GM04504 (cell line): Measurements from ENCODE around the gene LSAMP.

Experiments used
- DNase-seq: peaks from one replicate; pipeline ENCODE4 v3.0.0-alpha.2; 2012; ENCODE audit warnings: low read depth

The LSAMP gene

GRCh38 chr3:116445311-116445841, at the start of gene LSAMP:
Gene LSAMP, minus strand, starts transcription at chr3:116445487.
- no peak for DNase-seq

- DNase-seq: no peak
Observed at GRCh38 chr3:116492379-116492778, 47.1 kb upstream of the LSAMP start.

- no peak for DNase-seq
Observed at GRCh38 chr3:116483135-116483534, 37.8 kb upstream of the LSAMP start.

- DNase-seq: no peak
Observed at GRCh38 chr3:116476691-116477090, 31.4 kb upstream of the LSAMP start.

GRCh38 chr3:116474801-116475200, 29.5 kb upstream of the LSAMP start:
- no peak for DNase-seq

GRCh38 chr3:116474032-116474780, 28.9 kb upstream of the LSAMP start:
- no peak for DNase-seq

GRCh38 chr3:116473602-116474001, 28.3 kb upstream of the LSAMP start:
- no peak for DNase-seq

GRCh38 chr3:116470605-116471197, 25.4 kb upstream of the LSAMP start:
- no peak for DNase-seq

GRCh38 chr3:116469546-116469945, 24.3 kb upstream of the LSAMP start:
- DNase-seq: no peak

- DNase-seq: no peak
Observed at GRCh38 chr3:116464276-116464798, 19.1 kb upstream of the LSAMP start.

GRCh38 chr3:116453666-116454346, 8.5 kb upstream of the LSAMP start:
- no peak for DNase-seq

- no peak for DNase-seq
Observed at GRCh38 chr3:116449546-116450350, 4.5 kb upstream of the LSAMP start.

GRCh38 chr3:116445990-116446389, 703 bp upstream of the LSAMP start:
- no peak for DNase-seq

- DNase-seq: no peak
Observed at GRCh38 chr3:116444819-116445310, 422 bp downstream of the LSAMP start.

- DNase-seq: no peak
Observed at GRCh38 chr3:116444115-116444747, 1.1 kb downstream of the LSAMP start.

- no peak for DNase-seq
Observed at GRCh38 chr3:116443191-116443661, 2.1 kb downstream of the LSAMP start.

- DNase-seq: no peak
Observed at GRCh38 chr3:116442331-116443021, 2.8 kb downstream of the LSAMP start.

GRCh38 chr3:116441652-116442051, 3.6 kb downstream of the LSAMP start:
- DNase-seq: no peak

GRCh38 chr3:116440196-116440595, 5.1 kb downstream of the LSAMP start:
- DNase-seq: peak; percentile 27

GRCh38 chr3:116433552-116433951, 11.7 kb downstream of the LSAMP start:
- no peak for DNase-seq
